H1 (cell line): ENCODE measurements around the gene SSTR3. TPM values are rescaled to one million over a fixed set of nuclear protein-coding genes. Genes with fewer than 3 reads are reported as not detected.

ENCODE experiments used
- CTCF ChIA-PET: fragments of 300-600 bp; sonication (Branson Sonifier 250); formaldehyde crosslinking; loops from one replicate; lab custom pipeline; 2021; ENCODE audit not compliant: partially characterized antibody; lab: Charles Lee
- POLR2A ChIA-PET: fragments of 300-600 bp; sonication (Branson Sonifier 250); formaldehyde crosslinking; loops from one replicate; lab custom pipeline; 2021; ENCODE audit warnings: inconsistent platforms; ENCODE audit not compliant: partially characterized antibody; lab: Charles Lee
- DNase-seq, 2 experiments: peaks; one replicate each; pipeline versions ENCODE4 v3.0.0 to v3.0.0-alpha.2; 2010 to 2022; ENCODE audit warnings: low spot score in 2 of 2, low read depth in 1 of 2, mixed read lengths in 1 of 2
- FAIRE-seq: peaks from 2 replicates; lab custom pipeline; 2011; peaks lifted over from hg19 to GRCh38; lab: Jason Lieb, UNC
- H2AFZ ChIP-seq: 2 replicates; pipeline ENCODE4 v1.8.1; 2012; ENCODE audit warnings: low read length, inconsistent platforms
- H2AK5ac ChIP-seq: 2 replicates; pipeline ENCODE4 v1.6.1; 2013; ENCODE audit warnings: low read depth, low read length
- H2BK120ac ChIP-seq: replicated peaks from 2 replicates; pipeline ENCODE3; 2013; ENCODE audit warnings: low read depth, low read length, inconsistent platforms
- H2BK12ac ChIP-seq: 2 replicates; pipeline ENCODE4 v1.6.1; 2013; ENCODE audit warnings: low read depth, low read length
- H2BK15ac ChIP-seq: 2 replicates; pipeline ENCODE4 v1.6.1; 2013; ENCODE audit warnings: low read length
- H2BK20ac ChIP-seq: 2 replicates; pipeline ENCODE4 v1.6.1; 2013; ENCODE audit warnings: low read length
- H2BK5ac ChIP-seq: 2 replicates; pipeline ENCODE4 v1.6.1; 2013; ENCODE audit warnings: low read depth, low read length
- H3K14ac ChIP-seq: 2 replicates; pipeline ENCODE4 v1.6.1; 2013; ENCODE audit warnings: inconsistent platforms; ENCODE audit not compliant: insufficient read length
- H3K18ac ChIP-seq: 2 replicates; pipeline ENCODE4 v1.6.1; 2013; ENCODE audit warnings: low read length; ENCODE audit errors: extremely low read depth
- H3K23ac ChIP-seq: 2 replicates; pipeline ENCODE4 v1.6.1; 2013; ENCODE audit warnings: inconsistent platforms; ENCODE audit not compliant: insufficient read length
- H3K23me2 ChIP-seq: 2 replicates; pipeline ENCODE4 v1.6.1; 2013; ENCODE audit warnings: low read depth, low read length
- H3K27ac ChIP-seq: 2 replicates; pipeline ENCODE4 v1.6.1; 2011; ENCODE audit warnings: low read depth, low read length, inconsistent platforms
- H3K27me3 ChIP-seq, 4 experiments: replicated peaks in 1 of 4; 1 replicate in 1 of 4; 2 replicates in 3 of 4; pipeline versions ENCODE4 v1.6.1 to v1.8.1; 2011 to 2013; ENCODE audit warnings: low read length in 3 of 4, mild to moderate bottlenecking in 3 of 4, inconsistent platforms in 2 of 4, mixed read lengths in 2 of 4, moderate library complexity in 1 of 4; ENCODE audit not compliant: control insufficient read depth in 3 of 4, insufficient read depth in 3 of 4; ENCODE audit errors: extremely low read depth in 1 of 4
- H3K36me3 ChIP-seq, 4 experiments: 2 replicates each; pipeline versions ENCODE4 v1.6.1 to v1.8.1; 2011 to 2013; ENCODE audit warnings: mild to moderate bottlenecking in 4 of 4, low read length in 3 of 4, moderate library complexity in 2 of 4, control low read depth in 1 of 4, inconsistent platforms in 1 of 4; ENCODE audit not compliant: insufficient read depth in 4 of 4, control insufficient read depth in 2 of 4
- H3K4ac ChIP-seq: replicated peaks from 2 replicates; pipeline ENCODE3; 2013; ENCODE audit warnings: low read length, low read depth, mixed read lengths, inconsistent platforms; ENCODE audit not compliant: insufficient read length
- H3K4me1 ChIP-seq, 4 experiments: replicated peaks in 1 of 4; 1 replicate in 1 of 4; 2 replicates in 3 of 4; pipeline versions ENCODE4 v1.6.1 to v1.8.1; 2011 to 2013; ENCODE audit warnings: low read length in 3 of 4, inconsistent platforms in 2 of 4, mixed read lengths in 1 of 4; ENCODE audit not compliant: insufficient read depth in 4 of 4, control insufficient read depth in 3 of 4
- H3K4me2 ChIP-seq, 2 experiments: 2 replicates each; pipeline versions ENCODE4 v1.6.1 to v1.8.1; 2011 to 2013; ENCODE audit warnings: low read depth in 2 of 2, low read length in 2 of 2, control low read depth in 1 of 2, inconsistent platforms in 1 of 2, mild to moderate bottlenecking in 1 of 2; ENCODE audit not compliant: insufficient read depth in 1 of 2
- H3K4me3 ChIP-seq, 4 experiments: fragments of 200-600, 300-600 bp in 1 of 4; sonication (generic), shearing (Covaris generic), sonication (Bioruptor Twin) in 1 of 4; 2 replicates each; pipeline versions ENCODE4 v1.5.1 to v1.8.1; 2011 to 2016; ENCODE audit warnings: low read length in 4 of 4, low read depth in 3 of 4, control low read depth in 2 of 4, inconsistent platforms in 2 of 4, mild to moderate bottlenecking in 2 of 4, mixed read lengths in 1 of 4, moderate library complexity in 1 of 4; ENCODE audit not compliant: insufficient read depth in 2 of 4; ENCODE audit errors: extremely low read depth in 1 of 4
- H3K56ac ChIP-seq: replicated peaks from 2 replicates; pipeline ENCODE3; 2013; ENCODE audit warnings: low read depth, mild to moderate bottlenecking, mixed read lengths, low read length, inconsistent platforms; ENCODE audit not compliant: insufficient read length
- H3K79me1 ChIP-seq: 2 replicates; pipeline ENCODE4 v1.6.1; 2013; ENCODE audit warnings: low read depth, low read length, control low read depth
- H3K79me2 ChIP-seq, 2 experiments: 2 replicates each; pipeline versions ENCODE4 v1.6.1 to v1.8.1; 2012 to 2013; ENCODE audit warnings: low read length in 2 of 2, mild to moderate bottlenecking in 2 of 2, inconsistent platforms in 1 of 2; ENCODE audit not compliant: insufficient read depth in 2 of 2, control insufficient read depth in 1 of 2
- H3K9ac ChIP-seq, 4 experiments: replicated peaks in 1 of 4; 1 replicate in 1 of 4; 2 replicates in 3 of 4; pipeline versions ENCODE4 v1.6.1 to v1.8.1; 2011 to 2013; ENCODE audit warnings: low read depth in 3 of 4, low read length in 3 of 4, control low read depth in 2 of 4, mild to moderate bottlenecking in 2 of 4, moderate library complexity in 2 of 4, inconsistent platforms in 1 of 4; ENCODE audit errors: extremely low read depth in 1 of 4
- H3K9me3 ChIP-seq, 2 experiments: 2 replicates each; pipeline versions ENCODE4 v1.6.1 to v1.8.1; 2012 to 2013; ENCODE audit warnings: mild to moderate bottlenecking in 2 of 2, moderate library complexity in 2 of 2, control low read depth in 1 of 2, inconsistent platforms in 1 of 2, low read depth in 1 of 2, low read length in 1 of 2, mixed read lengths in 1 of 2; ENCODE audit not compliant: insufficient read depth in 2 of 2
- H4K20me1 ChIP-seq, 2 experiments: replicated peaks in 1 of 2; 2 replicates each; pipeline versions ENCODE3 to v1.8.1; 2011 to 2013; ENCODE audit warnings: inconsistent platforms in 2 of 2, low read length in 2 of 2, mild to moderate bottlenecking in 1 of 2; ENCODE audit not compliant: insufficient read depth in 2 of 2, control insufficient read depth in 1 of 2
- H4K5ac ChIP-seq: 2 replicates; pipeline ENCODE4 v1.6.1; 2013; ENCODE audit warnings: low read length, low read depth, mixed read lengths, inconsistent platforms; ENCODE audit not compliant: insufficient read length
- H4K8ac ChIP-seq: 2 replicates; pipeline ENCODE4 v1.8.0; 2013; ENCODE audit warnings: mild to moderate bottlenecking, moderate library complexity, low read length, inconsistent platforms; ENCODE audit not compliant: insufficient read depth; ENCODE audit errors: extremely low read depth
- H4K91ac ChIP-seq: replicated peaks from 2 replicates; pipeline ENCODE3; 2013; ENCODE audit warnings: low read length, mixed read lengths, inconsistent platforms; ENCODE audit not compliant: insufficient read length
- BCL11A ChIP-seq, 2 experiments: IDR thresholded peaks; one replicate each; pipeline ENCODE4 v1.6.1; 2011; ENCODE audit warnings: low read depth in 2 of 2, low read length in 2 of 2, mild to moderate bottlenecking in 2 of 2
- CBX5 ChIP-seq: fragments of 300-800, 300-1000 bp; sonication (generic); IDR thresholded peaks from 2 replicates; pipeline ENCODE4 v1.7.1; 2016; ENCODE audit warnings: antibody characterized with exemption, low read length, low read depth
- E2F6 ChIP-seq: IDR thresholded peaks from 2 replicates; pipeline ENCODE4 v1.6.1; 2012; ENCODE audit warnings: inconsistent platforms
- EGR1 ChIP-seq: IDR thresholded peaks from 2 replicates; pipeline ENCODE4 v1.6.1; 2011; ENCODE audit warnings: low read depth, low read length, borderline replicate concordance
- SP4 ChIP-seq: IDR thresholded peaks from 2 replicates; pipeline ENCODE4 v1.6.1; 2012; ENCODE audit warnings: low read length, inconsistent platforms
- WGBS, 2 experiments: shearing (Covaris generic) in 1 of 2; methylation state at CpG; one replicate each; pipeline versions ENCODE4 v1.1.6 to v1.1.7; 2013 to 2015; ENCODE audit warnings: low lambda C conversion rate in 2 of 2, mixed read lengths in 2 of 2, inconsistent platforms in 1 of 2, low coverage in 1 of 2, missing lambda C conversion rate in 1 of 2; ENCODE audit not compliant: insufficient replicate concordance in 2 of 2, insufficient coverage in 1 of 2, insufficient read length in 1 of 2; ENCODE audit errors: extremely low coverage in 1 of 2, missing lambda C conversion rate in 1 of 2; 5-methylcytosine and 5-hydroxymethylcytosine counted together
- polyA plus RNA-seq, 7 experiments: library from polyadenylated mRNA; depleted of rRNA in 3 of 7; stranded (reverse) in 5 of 7; unstranded in 2 of 7; fragments of >200 nt in 5 of 7; fragments of 200-250 nt in 2 of 7; gene quantifications; 1 replicate in 5 of 7; 2 replicates in 1 of 7; 4 replicates in 1 of 7; pipeline versions ENCODE4 v1.2.1 to v1.2.3, GENCODE V29; 2011 to 2013; ENCODE audit warnings: missing spikeins in 2 of 7, mixed read lengths in 2 of 7
- total RNA-seq: library from RNA; stranded (reverse); fragmentation: NEBNext Ultra II Directional; extraction: Animal tissue kit (Norgen Biotek cat#: 25700); gene quantifications from 2 replicates; pipeline ENCODE4 v1.2.1, GENCODE V29; 2021

SSTR3 gene
- total and polyA plus RNA-seq, 2 of the 8 experiments (the other 6 are each of a cell fraction or from before 2014, with no cell fraction given), result 0.22 to 0.77 TPM

DNA sequence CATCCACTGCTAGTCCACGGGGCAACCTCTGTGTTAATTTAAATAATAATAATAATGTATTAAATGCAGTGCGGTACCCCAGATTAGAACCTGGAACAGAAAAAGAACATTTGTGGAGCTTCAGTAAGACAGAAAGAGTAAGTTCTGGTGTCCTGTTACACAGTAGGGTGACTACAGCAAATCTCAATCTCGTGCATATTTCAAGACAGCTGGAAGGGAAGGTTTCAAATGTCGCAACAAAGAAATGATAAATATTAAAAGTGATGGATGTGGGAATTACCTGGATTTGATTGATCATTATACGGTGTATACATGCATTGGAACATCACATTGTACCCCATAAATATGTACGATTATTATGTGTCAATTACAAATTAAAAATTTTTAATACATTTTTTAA lies 33.5 kb upstream of the SSTR3 start:
- H3K18ac ChIP-seq, result no peak overlapping the region
- no peak overlapping the region for H3K56ac ChIP-seq
- FAIRE-seq, result no peak
- no peak overlapping the region for H4K8ac ChIP-seq
- H3K9ac ChIP-seq, result no peak overlapping the region
- no peak overlapping the region for H3K23ac ChIP-seq
- ChIA-PET CTCF (interaction anchor here (0.7 to 9.1 kb wide), 6 partner anchors 15 to 268 kb away, joined by 3 to 97 read pairs (median 4); no protein-coding TSS in a partner anchor), POLR2A (interaction anchor here (1.3 kb wide), 1 partner anchor 20 kb away, joined by 4 read pairs; no protein-coding TSS in a partner anchor)
- no peaks in the 10 kb centered on the region for H3K36me3 ChIP-seq
- H3K79me1 ChIP-seq, result no peaks in the 10 kb centered on the region
- no peak overlapping the region for H3K27ac ChIP-seq
- H3K4ac ChIP-seq, result no peak overlapping the region
- TF ChIP-seq CBX5 (no peak), BCL11A (IDR thresholded peaks at IDR 0.05; ENCODE audit: low read depth in 2 of 2, low read length in 2 of 2) (no peak), E2F6 (no peak), SP4 (no peak), EGR1 (no peak)
- no peak overlapping the region for H2BK20ac ChIP-seq
- H2BK15ac ChIP-seq, result no peak overlapping the region
- H2BK12ac ChIP-seq, result no peak overlapping the region
- peaks cover 4% of the 10 kb centered on the region; the same call in 1 of the 2 replicates for H3K23me2 ChIP-seq
- H3K4me1 ChIP-seq, result peaks cover 0 to 13% (median 6%) of the 10 kb centered on the region in 4 experiments; a peak in 6 of 7 replicates
- H3K4me3 ChIP-seq, result no peak overlapping the region
- no peak overlapping the region for H2BK5ac ChIP-seq
- no peaks in the 10 kb centered on the region for H4K20me1 ChIP-seq
- no peaks in the 10 kb centered on the region for H3K79me2 ChIP-seq
- H3K27me3 ChIP-seq, result no peaks in the 10 kb centered on the region
- H4K91ac ChIP-seq, result no peak overlapping the region
- H3K14ac ChIP-seq, result no peak overlapping the region
- no peak overlapping the region for H3K4me2 ChIP-seq
- H3K9me3 ChIP-seq, result no peaks in the 10 kb centered on the region
- H2BK120ac ChIP-seq, result no peak overlapping the region
- H4K5ac ChIP-seq, result no peak overlapping the region
- H2AK5ac ChIP-seq, result no peak overlapping the region
- no peak overlapping the region for H2AFZ ChIP-seq
- WGBS, 2 experiments, result 83% methylated on average over 6 of the region's 6 CpGs; no CpG with 5 or more reads in 1 of the 2 experiments
- DNase-seq, result no peak
